HG02884 (cell line): Measurements from ENCODE around the gene KLK1.

Experiments used
- ATAC-seq: cut with Tn5 transposase; IDR thresholded peaks from one replicate; pipeline ENCODE4 v1.9.1; 2021; ENCODE audit warnings: mild to moderate bottlenecking, moderate library complexity; ENCODE audit not compliant: unreplicated experiment

KLK1 gene

DNA sequence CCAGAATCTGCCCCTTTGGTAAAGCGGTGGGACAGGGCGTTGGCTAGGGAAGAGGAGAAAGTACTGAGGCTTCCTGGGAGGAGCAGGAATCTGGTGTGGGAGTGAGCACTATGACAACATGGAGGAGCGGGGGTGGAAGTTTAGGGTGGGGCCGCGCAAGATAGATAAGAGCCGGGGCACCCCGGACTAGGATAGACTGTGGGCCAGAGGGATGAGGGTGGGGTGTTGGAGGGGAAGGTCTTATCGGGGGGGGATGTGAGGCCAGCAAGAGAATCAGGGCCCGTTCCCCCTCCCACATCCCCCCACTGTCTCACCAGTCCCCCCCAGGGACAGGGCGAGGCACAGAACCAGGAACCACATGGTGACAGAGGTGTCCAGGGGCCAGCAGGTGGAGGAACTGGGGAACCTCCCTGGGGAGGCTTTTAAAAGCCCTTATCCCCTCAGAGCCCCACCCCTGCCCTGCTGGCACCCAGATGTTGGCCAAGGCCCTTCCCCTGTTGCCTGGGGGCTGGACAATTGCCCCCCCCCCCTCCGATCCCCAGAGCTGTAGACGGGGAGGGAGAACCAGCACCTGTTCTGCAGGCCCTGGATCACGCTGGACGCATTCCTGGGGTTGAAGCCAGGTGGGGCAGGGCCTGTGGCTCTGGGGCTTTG is at the start of gene KLK1:
Gene KLK1, minus strand, starts transcription at position 399 of the 654 bp plus-strand sequence. Its CDS starts 39 bp downstream, at position 360.
- no peak for ATAC-seq

- no peak for ATAC-seq
Measured at GRCh38 chr19:50873056-50873455, 49.5 kb upstream of the KLK1 start, which contains the start of gene KLK2. KLK2 (plus strand) TSS chr19:50873439; CDS start chr19:50873474, 35 bp downstream.

DNA sequence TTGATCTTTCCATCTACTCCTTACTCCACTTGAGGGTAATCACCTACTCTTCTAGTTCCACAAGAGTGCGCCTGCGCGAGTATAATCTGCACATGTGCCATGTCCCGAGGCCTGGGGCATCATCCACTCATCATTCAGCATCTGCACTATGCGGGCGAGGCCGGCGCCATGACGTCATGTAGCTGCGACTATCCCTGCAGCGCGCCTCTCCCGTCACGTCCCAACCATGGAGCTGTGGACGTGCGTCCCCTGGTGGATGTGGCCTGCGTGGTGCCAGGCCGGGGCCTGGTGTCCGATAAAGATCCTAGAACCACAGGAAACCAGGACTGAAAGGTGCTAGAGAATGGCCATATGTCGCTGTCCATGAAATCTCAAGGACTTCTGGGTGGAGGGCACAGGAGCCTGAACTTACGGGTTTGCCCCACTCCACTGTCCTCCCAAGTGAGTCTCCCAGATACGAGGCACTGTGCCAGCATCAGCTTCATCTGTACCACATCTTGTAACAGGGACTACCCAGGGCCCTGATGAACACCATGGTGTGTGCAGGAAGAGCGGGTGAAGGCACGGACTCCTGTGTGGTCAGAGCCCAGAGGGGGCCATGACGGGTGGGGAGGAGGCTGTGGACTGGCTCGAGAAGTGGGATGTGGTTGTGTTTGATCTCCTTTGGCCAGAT is 47.0 kb upstream of the KLK1 start:
- no peak for ATAC-seq

GRCh38 chr19:50869479-50869878 is 45.9 kb upstream of the KLK1 start:
- ATAC-seq = no peak

GRCh38 chr19:50861496-50862286 is 38.1 kb upstream of the KLK1 start:
- ATAC-seq = no peak

DNA sequence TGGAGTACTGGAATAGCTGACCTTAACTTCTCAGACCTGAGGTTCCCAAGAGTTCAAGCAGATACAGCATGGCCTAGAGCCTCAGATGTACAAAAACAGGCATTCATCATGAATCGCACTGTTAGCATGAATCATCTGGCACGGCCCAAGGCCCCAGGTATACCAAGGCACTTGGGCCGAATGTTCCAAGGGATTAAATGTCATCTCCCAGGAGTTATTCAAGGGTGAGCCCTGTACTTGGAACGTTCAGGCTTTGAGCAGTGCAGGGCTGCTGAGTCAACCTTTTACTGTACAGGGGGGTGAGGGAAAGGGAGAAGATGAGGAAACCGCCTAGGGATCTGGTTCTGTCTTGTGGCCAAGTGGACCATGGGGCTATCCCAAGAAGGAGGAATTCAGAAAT is 37.4 kb upstream of the KLK1 start:
- ATAC-seq = no peak

- ATAC-seq = no peak
Measured at GRCh38 chr19:50859849-50860248, 36.3 kb upstream of the KLK1 start.

DNA sequence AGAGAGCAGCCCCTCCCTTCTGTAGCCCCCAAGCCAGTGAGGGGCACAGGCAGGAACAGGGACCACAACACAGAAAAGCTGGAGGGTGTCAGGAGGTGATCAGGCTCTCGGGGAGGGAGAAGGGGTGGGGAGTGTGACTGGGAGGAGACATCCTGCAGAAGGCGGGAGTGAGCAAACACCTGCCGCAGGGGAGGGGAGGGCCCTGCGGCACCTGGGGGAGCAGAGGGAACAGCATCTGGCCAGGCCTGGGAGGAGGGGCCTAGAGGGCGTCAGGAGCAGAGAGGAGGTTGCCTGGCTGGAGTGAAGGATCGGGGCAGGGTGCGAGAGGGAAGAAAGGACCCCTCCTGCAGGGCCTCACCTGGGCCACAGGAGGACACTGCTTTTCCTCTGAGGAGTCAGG is 35.3 kb upstream of the KLK1 start:
- no peak for ATAC-seq

- ATAC-seq = no peak
Measured at GRCh38 chr19:50857366-50857765, 33.8 kb upstream of the KLK1 start.

DNA sequence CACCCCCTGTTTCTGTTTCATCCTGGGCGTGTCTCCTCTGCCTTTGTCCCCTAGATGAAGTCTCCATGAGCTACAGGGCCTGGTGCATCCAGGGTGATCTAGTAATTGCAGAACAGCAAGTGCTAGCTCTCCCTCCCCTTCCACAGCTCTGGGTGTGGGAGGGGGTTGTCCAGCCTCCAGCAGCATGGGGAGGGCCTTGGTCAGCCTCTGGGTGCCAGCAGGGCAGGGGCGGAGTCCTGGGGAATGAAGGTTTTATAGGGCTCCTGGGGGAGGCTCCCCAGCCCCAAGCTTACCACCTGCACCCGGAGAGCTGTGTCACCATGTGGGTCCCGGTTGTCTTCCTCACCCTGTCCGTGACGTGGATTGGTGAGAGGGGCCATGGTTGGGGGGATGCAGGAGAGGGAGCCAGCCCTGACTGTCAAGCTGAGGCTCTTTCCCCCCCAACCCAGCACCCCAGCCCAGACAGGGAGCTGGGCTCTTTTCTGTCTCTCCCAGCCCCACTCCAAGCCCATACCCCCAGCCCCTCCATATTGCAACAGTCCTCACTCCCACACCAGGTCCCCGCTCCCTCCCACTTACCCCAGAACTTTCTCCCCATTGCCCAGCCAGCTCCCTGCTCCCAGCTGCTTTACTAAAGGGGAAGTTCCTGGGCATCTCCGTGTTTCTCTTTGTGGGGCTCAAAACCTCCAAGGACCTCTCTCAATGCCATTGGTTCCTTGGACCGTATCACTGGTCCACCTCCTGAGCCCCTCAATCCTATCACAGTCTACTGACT is 31.2 kb upstream of the KLK1 start, which contains the start of gene KLK3:
Gene KLK3, plus strand, starts transcription at position 280 of the 775 bp plus-strand sequence. Its CDS starts 41 bp downstream, at position 321.
- ATAC-seq = no peak

DNA sequence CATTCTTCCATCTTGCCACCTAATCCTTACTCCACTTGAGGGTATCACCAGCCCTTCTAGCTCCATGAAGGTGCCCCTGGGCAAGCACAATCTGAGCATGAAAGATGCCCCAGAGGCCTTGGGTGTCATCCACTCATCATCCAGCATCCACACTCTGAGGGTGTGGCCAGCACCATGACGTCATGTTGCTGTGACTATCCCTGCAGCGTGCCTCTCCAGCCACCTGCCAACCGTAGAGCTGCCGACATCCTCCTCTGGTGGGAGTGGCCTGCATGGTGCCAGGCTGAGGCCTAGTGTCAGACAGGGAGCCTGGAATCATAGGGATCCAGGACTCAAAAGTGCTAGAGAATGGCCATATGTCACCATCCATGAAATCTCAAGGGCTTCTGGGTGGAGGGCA is 28.0 kb upstream of the KLK1 start:
- no peak for ATAC-seq

DNA sequence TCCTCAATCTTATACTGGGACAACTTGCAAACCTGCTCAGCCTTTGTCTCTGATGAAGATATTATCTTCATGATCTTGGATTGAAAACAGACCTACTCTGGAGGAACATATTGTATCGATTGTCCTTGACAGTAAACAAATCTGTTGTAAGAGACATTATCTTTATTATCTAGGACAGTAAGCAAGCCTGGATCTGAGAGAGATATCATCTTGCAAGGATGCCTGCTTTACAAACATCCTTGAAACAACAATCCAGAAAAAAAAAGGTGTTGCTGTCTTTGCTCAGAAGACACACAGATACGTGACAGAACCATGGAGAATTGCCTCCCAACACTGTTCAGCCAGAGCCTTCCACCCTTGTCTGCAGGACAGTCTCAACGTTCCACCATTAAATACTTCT is 27.2 kb upstream of the KLK1 start:
- ATAC-seq = no peak

DNA sequence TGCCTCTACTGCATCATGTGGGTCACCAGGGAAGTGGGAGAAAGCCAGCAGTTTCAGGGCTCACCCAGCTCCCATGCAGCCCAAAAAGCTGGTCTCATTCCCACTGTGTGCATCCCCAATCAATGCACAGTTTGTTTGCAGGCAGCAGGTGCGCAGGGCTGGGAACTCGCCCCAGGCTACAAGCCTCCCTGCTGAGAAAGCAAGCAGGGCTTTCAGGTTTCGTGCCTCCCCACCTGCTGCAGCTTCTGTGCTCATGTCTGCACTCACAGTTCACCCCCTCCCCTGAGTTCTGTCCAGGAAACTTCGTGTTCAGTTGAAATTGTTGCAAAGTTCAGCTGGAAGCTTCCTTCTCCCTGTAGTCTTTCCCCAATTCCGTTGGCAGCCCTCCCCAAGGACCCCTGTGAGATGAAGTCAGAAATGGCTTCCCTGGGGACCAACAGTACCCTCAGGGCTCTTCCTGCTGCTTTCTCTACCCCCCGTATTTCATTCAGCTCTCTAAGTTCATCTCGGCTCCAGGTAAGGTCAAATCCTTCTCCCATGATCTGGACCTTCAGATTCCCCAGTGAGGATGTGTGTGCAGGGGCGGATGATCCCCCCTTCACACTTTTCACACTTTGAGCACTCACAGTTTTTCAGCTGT is 20.8 kb upstream of the KLK1 start:
- ATAC-seq = no peak

DNA sequence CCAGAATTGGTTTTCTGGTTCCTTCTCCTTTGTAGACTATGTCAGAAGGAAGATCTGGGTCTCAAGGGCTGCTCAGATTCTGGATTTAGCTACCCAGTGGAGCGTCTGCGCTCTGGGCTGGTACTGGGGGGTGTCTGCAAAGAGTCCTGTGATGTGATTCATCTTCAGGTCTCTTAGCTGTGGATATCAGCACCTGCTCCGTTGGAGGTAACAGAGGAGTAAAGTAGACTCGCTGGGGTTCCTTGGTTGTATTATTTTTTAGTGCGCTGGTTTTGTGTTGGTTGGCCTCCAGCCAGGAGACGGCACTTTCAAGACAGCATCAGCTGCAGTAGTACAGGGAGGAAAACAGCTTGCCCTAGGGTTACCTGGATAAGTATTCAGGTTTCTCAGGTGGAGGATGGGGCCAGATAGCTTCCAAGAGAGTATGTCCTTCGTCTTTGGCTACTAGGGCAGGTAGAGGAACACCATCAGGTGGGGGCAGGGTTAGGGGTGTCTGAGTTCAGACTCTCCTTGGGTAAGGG is 20.2 kb upstream of the KLK1 start:
- no peak for ATAC-seq

- no peak for ATAC-seq
Measured at GRCh38 chr19:50843205-50843604, 19.6 kb upstream of the KLK1 start.

DNA sequence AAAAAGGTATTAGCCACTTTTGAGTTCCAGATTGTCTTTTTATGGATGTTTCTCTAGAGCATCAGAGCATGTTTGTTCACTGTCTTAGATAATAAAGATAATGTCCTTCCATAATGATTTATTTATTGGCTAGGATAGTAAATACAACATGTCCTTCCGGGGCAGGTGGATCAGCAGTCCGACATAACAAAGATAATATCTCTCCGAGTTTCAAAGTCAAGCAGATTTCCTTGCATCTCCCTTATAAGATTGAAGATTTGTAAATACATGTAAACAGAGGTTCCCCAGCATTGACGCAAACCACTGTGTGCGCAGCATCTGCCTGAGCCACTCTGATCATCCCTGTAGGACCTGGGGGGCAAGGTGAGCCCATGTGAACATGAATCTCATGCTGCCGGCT is 18.5 kb upstream of the KLK1 start:
- no peak for ATAC-seq

DNA sequence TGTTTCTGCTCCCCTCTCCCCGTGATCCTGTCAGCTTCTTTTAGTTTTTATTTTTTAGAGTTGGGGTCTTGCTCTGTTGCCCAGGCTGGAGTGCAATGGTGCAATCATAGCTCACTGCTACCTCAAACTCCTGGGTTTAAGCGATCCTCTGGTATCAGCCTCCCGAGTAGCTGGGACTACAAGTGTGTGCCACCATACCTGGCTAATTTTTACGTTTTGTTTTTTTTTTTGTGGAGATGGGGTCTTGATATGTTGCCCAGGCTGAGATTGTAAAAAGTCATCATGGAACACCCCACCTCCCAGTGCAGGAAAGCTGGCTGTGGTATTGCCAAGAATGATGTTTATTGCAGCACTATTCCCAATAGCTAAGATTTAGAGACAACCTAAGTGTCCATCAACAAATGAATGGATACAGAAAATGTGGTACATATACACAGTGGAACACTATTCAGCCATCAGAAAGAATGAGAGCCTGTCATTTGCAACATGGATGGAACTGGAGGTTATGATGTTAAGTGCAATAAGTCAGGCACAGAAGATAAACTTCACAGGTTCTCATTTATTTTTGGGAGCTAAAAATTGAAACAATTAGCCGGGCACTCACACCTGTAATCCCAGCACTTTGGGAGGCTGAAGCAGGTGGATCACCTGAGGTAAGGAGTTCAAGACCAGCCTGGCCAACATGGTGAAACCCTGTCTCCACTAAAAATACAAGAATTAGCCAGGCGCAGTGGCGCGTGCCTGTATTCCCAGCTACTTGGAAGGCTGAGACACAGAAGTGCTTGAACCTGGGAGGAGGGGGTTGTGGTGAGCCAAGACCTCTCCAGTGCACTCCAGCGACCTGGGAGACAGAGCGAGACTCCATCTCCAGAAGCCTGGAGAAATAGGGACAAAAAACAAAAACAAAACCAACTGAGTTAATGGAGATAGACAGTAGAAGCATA is 16.4 kb upstream of the KLK1 start:
- no peak for ATAC-seq

DNA sequence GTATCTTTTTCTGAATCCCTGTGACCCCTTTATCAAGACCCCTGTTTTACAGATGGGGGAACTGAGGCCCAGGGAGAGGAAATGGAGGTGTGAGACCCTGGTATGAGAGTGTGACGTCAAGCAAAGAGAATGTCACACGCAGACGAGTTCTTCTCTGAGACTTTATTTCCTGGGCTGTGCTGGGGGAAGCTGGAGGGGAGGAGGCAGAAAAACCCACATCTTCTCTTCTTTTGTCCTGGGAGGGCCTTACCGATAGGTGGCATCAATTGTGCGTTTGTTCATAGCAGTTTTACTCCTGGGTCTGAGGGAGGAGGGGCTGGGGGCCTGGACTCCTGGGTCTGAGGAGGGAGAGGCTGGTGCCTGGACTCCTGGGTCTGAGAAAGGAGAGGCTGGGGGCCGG is 14.7 kb upstream of the KLK1 start:
- ATAC-seq = no peak

GRCh38 chr19:50837300-50837699 is 13.7 kb upstream of the KLK1 start:
- no peak for ATAC-seq
